CD4-positive, alpha-beta T cell treated with Interleukin-6 for 4 hours (primary cell): ENCODE data around the gene TLR10.
"Not testable (repeated sequence)": the region's sequence is repeated elsewhere in the genome, so short reads cannot be mapped to it uniquely, and the experiment has no call there.

Experiments used
- DNase-seq: peaks from one replicate; pipeline ENCODE4 v3.0.0-alpha.2; 2020; ENCODE audit warnings: mixed read lengths

TLR10 gene, protein sequence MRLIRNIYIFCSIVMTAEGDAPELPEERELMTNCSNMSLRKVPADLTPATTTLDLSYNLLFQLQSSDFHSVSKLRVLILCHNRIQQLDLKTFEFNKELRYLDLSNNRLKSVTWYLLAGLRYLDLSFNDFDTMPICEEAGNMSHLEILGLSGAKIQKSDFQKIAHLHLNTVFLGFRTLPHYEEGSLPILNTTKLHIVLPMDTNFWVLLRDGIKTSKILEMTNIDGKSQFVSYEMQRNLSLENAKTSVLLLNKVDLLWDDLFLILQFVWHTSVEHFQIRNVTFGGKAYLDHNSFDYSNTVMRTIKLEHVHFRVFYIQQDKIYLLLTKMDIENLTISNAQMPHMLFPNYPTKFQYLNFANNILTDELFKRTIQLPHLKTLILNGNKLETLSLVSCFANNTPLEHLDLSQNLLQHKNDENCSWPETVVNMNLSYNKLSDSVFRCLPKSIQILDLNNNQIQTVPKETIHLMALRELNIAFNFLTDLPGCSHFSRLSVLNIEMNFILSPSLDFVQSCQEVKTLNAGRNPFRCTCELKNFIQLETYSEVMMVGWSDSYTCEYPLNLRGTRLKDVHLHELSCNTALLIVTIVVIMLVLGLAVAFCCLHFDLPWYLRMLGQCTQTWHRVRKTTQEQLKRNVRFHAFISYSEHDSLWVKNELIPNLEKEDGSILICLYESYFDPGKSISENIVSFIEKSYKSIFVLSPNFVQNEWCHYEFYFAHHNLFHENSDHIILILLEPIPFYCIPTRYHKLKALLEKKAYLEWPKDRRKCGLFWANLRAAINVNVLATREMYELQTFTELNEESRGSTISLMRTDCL

DNA sequence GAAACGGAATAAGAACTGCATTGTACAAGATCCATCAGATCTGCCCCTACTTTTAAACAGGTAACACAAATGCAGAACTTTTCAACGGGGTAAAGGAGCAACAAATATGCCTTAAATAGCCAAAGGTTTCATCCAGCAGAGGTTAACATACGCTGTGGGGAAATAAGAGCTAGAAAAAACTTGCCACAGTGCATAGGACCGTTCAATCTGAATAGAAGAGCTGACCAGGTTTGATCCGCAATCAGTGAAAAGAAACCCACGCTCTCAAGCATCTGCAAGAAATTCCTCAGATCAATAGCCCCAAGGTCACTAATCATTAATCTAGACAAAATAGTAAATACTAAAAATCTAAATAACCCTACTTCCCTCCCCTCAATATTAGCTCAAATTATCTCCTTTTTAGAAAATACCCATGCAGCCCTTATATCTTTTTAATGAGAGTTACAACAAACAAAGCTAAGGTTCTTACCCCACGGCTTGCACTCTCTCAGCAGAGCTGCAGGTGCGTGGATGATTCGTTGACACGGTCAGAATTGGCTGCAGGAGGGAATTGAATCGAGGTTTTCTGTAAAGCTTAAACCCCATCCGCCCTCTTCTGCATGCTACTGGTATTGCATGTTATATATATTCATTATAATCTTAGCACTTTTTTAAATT, at the start of gene TLR10:
Gene TLR10 (minus strand): TSS at position 539 of the 657 bp plus-strand sequence. CDS start 7,400 bp downstream, outside the sequence.
- peak; percentile 57 for DNase-seq

DNA sequence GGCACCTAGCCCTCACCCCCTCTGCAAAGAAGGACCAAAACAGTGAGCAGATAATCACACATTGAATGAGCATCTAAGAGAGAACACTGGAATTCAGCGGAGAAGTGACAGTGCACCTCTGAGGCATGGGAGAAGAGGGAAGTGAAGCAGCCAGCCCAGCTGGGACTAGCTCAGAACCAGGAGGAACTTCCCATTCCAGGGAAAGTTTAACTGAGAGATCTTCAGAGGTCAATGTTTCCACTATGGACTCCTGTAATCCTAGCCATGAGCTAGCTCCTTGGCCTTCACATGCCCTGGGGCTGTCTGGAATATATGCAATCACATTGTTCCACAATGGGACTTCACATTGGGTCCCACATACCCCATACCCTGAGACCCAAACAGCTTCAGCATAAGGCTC, 49.4 kb upstream of the TLR10 start:
- no peak for DNase-seq

DNA sequence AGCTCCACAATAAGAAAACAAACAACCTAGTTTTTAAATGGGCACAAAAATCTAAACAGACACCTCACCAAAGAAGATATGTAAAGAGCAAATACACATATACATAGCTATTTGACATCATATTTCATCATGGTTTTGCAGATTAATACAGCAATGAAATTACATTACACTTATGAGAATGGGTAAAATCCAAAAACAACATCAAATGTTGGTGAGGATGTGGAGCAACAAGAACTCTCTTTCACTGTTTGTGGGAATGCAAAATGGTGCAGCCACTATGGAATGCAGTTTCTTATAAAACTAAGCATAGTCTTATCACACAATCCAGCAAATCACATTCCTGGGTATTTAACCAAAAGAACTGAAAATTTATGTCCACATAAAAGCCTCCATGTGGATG, 48.9 kb upstream of the TLR10 start:
- DNase-seq: no peak

DNA sequence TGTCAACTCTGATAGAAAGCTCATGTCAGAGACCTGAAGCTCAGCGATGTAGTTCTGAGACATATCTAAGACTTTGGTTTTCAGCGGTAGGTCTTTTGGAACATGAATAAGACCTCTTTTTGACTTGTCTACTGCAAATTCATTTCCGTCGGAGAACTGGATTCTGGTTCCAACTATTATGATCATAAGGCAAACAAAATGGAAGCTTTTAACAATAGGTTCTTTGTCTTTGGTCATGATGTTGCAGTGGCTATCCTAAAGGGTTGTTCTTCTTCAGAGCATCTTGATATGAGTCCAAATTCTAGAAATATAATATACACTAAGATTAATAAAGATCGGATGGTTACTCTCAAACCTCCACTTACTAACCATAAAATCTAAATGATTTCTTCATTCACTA, 46.4 kb upstream of the TLR10 start:
- DNase-seq: no peak

DNA sequence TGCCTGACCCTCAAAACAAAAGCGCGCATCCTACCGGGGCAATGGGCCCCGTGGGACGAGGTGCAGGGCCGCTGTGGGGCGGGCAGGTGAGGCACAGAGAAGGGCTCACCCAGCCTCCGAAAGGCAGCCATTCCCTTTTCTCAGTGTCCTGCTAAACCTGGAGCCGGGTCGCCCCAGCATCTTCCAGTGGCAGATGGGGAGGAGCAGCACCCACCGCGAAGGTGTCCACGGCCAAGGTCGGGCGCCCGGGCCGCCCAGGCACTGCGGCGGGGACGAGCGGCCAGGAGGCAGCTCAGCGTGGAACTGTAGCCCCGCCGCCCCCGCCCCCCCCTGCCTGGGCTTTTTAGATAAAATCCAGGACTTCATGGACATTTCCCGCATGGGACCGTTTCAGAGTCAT, 41.0 kb upstream of the TLR10 start:
- DNase-seq: no peak

DNA sequence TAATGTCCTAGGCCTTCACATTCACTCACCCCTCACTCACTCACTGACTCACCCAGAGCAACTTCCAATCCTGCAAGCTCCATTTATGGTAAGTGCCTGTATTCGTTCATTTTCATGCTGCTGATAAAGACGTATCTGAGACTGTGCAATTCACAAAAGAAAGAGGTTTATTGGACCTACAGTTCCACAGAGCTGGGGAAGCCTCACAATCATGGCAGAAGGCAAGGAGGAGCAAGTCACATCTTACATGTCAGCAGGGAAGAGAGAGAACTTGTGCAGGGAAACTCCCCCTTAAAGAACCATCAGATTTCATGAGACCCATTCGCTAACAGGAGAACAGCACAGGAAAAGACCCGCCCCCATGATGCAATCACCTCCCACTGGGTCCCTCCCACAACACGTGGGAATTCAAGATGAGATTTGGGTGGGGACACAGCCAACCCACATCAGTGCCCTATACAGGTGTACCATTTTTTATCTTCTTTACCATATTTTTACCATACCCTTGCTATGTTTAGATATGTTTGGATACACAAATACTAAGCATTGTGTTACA, 40.0 kb upstream of the TLR10 start:
- no peak for DNase-seq

DNA sequence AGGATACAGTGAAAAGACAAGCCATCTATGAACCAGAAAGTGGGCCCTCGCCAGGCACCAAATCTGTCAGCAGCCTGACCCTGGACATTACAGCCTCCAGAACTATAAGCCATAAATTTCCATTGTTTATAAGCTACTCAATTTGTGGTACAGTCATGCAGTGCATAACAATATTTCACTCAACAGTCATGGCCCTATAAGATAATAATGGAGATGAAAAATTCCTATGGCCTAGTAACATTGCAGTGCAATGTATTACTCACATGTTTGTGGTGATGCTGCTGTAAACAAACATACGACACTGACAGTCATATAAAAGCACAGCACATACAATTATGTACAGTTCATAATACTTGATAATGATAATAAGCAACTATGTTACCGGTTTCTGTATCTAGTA, 38.9 kb upstream of the TLR10 start:
- no peak for DNase-seq

DNA sequence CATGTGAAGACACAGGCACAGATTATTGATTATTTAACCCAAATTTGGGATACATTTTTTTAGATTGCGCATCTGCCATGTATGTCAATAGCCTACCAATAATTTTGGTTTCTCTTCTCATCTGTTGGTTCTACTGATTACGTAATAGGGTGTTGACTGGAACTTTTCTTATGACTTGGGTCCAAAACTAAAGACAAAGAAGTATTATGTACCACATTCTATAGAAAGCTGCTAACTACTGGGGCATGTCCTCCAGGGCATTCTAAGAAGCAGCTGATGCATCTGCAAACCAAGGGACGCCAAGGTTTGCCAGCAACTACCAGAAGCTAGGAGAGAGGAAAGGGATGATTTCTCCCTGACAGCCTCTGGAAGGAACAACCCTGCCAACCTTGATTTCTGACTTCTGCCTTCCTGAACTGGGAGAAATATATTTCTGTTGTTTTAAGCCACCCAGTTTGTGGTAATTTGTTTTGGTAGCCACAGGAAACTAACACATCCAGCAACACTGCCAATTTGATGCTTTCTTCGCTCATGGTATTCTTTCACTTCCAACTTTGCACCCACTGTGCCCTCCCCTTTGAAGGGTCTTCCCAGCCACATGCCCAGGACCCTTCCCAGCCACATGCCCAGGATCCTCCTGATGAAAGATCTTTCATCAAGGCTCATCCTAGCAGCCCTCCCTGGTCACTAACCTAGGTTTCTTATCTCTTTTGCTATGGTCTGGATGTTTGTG, 37.7 kb upstream of the TLR10 start:
- DNase-seq: no peak

DNA sequence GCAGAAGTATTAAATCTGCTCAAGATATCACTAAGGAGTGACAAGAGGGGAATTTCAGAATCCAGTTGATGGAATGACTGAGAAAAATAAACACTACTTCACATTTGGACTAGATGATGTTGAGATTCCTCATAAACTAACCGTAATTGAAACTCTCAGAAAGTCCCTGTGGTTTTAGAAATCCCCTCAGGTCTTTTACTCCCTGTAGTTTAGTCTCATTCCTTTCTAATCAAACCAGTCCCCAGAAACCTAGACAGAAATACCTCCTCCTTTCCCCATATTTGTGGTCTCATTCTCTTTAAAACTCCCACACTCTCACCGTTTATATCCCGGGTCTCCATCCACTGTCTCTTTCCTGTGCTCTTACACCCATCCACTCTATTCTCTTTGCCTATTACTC, 36.8 kb upstream of the TLR10 start:
- DNase-seq: no peak

DNA sequence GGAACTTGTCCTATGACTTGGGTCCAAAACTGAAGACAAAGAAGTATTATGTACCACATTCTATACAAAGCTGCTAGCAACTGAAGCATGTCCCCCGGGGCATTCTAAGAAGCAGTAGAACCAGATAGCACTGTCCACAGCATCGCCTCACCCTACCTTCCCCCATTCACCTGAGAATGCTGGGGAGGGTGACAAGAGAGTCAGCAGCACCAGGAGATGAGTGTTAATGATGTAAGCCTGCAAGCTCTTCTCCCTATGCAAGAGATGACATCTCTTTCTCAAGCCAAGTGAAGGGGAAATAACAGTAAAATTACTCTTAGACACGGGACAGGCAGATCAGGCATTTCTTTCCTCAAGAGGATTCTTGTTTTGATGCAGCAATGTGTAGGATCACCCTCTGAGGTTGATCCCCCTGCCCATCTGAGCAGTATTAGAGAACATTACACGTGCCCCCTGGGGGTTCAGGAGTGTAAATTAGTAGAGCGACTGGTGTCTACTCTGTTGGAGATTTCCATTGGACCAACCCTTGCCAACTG, 35.7 kb upstream of the TLR10 start:
- no peak for DNase-seq

DNA sequence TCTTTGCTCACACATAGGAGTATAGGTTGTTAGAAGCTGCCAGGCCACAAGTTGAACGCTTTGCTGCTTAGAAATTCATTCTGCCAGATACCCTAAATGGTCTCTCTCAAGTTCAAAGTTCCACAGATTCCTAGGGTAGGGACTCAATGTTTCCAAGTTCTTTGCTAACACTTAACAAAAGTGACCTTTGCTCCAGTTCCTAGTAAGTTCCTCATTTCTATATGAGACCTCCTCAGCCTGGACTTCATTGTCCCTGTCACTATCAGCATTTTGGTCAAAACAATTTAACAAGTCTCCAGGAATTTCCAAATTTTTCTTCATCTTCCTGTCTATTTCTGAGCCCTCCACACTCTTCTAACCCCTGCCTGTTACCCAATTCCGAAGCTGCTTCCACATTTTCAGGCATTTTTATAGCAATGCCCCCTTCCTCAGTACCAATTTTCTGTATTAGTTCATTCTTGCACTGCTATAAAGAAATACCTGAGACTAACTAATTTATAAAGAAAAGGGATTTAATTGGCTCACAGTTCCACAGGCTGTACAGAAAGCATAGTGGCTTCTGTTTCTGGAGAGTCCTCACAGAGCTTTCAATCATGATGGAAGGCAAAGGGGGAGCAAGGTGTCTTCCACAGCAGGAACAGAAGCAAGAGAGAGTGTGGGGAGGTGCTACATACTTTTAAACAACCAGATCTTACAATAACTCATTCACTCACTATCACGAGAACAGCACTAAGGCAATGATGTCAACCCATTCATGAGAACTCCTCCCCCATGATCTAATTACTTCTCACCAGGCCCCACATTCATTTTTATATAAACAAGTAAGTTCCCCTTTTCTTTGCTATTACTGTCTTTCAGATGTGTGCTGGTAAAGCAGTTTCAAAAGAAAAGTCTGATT, 33.3 kb upstream of the TLR10 start:
- no peak for DNase-seq

DNA sequence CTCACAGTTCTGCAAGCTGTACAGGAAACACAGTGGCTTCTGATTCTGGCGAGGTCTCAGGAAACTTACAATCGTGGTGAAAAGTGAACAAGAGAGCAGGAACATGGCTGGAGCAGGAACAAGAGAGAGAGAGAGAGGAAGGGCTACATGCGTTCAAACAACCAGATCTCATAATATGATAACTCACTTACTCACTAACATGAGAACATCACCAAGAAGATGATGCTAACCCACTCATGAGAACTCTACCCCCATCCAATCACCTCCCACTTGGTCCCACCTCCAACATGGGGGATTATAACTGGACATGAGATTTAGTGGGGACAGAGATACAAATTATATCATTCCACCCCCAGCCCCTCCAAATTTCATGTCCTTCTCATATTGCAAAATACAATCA, 31.6 kb upstream of the TLR10 start:
- DNase-seq: no peak

DNA sequence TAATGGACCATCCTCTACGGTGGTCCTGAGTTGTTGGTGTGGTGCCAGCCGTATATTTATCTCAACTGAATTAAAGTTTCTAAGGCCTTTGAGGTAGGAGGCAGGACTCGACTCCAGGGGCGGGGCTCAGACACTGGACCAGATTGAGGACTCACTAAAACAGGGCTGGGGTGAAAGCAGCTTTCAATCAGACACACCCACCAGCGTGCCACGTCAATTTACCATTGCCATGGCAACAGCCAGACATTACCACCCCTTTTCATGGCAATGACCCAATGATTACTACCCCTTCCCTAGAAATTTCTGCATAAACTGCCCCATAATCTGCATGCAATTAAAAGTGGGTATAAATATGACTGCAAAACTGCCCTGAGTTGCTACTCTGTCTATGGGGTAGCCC, 28.5 kb upstream of the TLR10 start:
- DNase-seq: no peak

DNA sequence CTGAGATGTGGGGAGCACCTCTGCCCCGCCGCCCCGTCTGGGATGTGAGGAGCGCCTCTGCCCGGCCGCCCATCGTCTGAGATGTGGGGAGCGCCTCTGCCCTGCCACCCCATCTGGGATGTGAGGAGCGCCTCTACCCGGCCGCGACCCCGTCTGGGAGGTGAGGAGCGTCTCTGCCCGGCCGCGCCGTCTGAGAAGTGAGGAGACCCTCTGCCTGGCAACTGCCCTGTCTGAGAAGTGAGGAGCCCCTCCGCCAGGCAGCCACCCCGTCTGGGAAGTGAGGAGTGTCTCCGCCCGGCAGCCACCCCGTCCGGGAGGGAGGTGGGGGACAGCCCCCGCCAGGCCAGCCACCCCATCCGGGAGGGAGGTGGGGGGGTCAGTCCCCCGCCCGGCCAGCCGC, 24.7 kb upstream of the TLR10 start:
- not testable (repeated sequence) for DNase-seq

DNA sequence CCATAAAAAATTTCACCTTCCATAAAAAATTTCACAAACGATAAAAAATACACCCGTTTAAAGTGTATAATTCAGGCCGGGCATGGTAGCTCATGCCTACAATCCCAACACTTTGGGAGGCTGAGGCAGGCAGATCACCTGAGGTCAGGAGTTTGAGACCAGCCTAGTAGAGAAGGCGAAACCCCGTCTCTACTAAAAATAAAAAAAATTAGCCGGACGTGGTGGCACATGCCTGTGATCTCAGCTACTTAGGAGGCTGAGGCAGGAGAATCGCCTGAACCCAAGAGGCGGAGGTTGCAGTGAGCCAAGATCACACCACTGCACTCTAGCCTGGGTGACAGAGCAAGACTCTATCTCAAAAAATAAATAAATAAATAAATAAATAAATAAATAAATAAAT, 23.5 kb upstream of the TLR10 start:
- not testable (repeated sequence) for DNase-seq

DNA sequence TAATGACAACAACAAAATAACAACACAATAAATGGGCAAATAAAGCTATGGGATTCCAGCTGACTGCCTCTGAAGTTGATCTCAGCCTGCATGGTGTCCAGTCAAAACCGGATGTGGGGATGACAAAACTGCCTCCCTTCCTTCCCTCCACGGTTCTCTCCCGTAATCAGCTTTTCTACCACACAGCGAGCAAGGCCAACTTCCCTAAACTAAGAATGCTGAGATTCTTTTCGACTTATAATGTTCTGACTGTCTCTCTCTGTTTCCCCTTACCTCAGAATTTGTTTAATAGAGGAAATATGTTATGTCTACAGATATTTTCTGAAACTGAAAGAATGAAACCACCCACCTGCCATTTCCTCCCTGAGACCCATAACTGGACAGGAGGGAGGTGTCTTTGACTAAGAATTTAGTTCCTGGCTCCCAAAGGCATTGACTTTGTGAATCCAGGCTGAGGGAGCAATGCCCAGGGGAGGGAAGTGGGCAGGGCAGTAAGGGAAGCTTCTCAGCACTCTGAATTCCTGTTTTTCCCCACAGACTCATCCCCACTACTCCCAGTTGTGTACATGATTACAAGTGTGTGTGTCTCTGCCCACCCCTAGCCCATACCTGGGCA, 22.8 kb upstream of the TLR10 start:
- peak; percentile 33 for DNase-seq

DNA sequence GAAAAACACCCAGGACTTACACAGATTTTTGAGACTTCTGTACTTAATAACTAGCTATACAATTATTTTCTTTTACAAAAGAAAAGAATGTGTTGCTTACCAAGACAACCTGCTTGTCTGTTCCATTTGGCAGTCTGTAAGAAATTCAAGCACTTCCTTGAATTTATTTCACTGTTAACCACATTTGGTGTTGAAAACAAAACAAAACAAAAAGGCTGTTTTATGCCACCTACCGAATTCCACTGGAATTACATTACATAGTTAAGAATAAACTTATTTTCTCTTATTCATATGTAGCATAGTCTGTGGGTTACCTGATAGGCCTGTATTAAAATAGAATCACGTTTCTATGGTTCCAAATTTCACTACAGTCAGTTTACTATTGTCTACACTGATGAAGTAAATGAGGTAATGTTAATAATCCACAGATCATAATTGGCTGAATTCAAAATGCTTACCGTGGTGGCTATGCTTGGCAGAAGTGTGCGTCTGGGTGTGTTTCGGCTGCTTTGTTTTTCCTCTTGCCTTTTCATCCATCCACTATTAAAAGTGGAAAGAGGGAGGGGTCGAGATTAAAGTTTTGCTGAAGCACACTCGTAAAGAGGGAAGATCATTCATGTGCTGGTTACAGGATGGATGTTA, 22.0 kb upstream of the TLR10 start, which contains the start of gene TLR1:
Gene TLR1 (minus strand): TSS at position 138 of the 642 bp plus-strand sequence. CDS start 5,960 bp downstream, outside the sequence.
- DNase-seq: no peak

DNA sequence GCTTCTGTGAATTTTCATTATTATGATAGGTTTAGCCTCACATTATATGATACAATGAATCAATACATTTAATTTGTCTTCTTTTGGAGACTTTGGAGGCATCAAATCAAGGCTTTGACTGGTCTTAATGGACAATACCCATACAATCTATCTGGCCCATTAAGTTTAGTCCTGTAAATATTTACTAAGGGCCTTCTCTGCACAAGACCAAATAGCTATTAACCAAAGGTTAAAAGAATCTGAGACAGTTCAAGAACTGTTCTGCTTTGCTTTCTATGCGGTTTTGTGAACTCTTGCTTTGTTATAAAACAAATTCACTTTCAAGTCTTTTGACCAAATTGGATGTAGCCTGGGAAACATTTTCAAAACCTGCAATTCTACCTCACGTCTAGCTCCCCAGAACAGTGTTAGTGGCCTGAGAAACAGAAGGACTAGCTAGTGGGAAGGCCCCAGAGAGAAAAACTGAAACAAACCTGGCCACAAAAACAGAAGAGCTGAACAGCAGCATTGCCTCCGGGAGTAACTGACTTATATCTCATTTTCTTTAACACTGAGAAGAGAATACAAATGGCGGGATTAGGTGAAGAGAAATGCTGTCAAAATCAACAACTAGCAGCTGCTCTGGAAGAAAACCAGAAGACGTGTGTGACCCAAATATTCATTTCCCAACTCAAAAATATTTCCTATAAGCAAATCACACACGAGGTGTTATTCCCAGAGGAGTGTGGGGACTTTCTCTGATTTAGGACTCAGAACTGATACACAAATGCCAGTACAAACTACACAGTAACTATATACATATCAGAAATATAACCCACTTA, 21.3 kb upstream of the TLR10 start:
- DNase-seq: peak; percentile 43
